ENCODE data around the gene SART1.

DNA sequence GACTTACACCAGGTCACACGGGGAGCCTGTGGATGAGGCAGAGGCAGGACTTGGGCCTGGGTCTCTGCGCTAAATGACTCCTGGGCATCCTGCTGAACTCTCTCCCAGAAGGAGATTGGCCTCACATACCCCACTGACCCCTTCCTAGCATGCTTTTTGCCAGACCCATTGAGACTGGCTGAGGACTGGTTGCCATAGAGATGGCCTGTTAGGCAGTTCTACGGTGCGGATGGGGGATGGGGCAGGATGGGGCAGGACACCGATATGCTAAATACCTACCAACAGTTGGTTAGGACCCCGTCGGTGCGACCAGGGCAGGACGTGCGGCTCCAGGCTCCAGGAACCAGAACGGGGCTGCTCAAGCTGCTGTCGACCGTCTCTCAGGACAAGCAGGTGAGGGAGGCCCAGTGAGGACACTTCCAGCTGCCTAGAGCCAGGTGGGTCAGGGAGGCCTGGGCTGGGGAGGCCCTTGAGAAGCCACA lies 16.1 kb upstream of the SART1 start, which contains the start of gene TSGA10IP:
- TF ChIP-seq, protein P1, sequence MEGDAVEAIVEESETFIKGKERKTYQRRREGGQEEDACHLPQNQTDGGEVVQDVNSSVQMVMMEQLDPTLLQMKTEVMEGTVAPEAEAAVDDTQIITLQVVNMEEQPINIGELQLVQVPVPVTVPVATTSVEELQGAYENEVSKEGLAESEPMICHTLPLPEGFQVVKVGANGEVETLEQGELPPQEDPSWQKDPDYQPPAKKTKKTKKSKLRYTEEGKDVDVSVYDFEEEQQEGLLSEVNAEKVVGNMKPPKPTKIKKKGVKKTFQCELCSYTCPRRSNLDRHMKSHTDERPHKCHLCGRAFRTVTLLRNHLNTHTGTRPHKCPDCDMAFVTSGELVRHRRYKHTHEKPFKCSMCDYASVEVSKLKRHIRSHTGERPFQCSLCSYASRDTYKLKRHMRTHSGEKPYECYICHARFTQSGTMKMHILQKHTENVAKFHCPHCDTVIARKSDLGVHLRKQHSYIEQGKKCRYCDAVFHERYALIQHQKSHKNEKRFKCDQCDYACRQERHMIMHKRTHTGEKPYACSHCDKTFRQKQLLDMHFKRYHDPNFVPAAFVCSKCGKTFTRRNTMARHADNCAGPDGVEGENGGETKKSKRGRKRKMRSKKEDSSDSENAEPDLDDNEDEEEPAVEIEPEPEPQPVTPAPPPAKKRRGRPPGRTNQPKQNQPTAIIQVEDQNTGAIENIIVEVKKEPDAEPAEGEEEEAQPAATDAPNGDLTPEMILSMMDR (conservative IDR thresholded peaks at IDR 0.05), result no peak
- no peak for TF ChIP-seq ZFX (IDR thresholded peaks at IDR 0.05)
